Measurements from ENCODE around the gene QSOX2.

The QSOX2 gene, protein sequence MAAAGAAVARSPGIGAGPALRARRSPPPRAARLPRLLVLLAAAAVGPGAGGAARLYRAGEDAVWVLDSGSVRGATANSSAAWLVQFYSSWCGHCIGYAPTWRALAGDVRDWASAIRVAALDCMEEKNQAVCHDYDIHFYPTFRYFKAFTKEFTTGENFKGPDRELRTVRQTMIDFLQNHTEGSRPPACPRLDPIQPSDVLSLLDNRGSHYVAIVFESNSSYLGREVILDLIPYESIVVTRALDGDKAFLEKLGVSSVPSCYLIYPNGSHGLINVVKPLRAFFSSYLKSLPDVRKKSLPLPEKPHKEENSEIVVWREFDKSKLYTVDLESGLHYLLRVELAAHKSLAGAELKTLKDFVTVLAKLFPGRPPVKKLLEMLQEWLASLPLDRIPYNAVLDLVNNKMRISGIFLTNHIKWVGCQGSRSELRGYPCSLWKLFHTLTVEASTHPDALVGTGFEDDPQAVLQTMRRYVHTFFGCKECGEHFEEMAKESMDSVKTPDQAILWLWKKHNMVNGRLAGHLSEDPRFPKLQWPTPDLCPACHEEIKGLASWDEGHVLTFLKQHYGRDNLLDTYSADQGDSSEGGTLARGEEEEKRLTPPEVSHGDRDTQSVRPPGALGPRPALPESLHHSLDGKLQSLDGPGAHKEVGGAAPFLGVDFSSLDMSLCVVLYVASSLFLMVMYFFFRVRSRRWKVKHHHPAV

DNA sequence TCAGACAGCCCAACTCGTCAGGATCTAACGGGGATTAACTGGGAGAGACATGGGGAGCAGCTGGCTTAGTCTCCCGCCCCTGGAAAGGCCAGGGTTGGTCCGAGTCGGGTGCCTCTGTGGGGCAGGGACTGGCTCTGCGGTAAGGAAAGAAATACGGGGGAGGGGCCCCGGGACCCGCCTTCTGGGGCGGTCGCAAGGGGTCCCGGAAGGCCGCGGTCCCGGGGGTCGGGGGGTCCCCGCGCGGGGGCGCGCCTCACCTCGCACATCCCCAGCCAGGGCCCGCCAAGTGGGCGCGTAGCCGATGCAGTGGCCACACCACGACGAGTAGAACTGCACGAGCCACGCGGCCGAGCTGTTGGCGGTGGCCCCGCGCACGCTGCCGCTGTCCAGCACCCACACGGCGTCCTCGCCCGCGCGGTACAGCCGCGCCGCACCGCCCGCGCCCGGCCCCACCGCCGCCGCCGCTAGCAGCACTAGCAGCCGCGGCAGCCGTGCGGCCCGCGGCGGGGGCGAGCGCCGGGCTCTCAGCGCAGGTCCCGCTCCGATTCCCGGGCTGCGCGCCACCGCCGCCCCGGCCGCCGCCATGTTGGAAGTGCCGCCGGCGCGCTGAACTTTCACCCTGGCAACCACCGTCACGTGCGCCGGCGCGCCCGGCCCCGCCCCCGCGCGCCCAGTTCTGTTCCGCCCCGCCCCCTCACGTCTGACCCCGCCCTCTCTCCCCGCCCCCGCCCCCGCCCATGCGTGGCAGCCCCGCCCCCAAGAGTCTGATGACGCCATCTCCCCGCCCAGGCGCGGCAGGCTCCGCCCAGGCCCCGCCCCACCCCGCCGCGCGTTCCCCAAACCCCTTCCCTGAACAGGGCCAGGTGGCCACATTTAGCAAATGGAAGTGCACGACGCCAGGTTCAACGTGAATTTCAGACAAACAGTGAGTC is at the start of gene QSOX2:
Gene QSOX2, minus strand, starts transcription at position 594 of the 932 bp plus-strand sequence. Its CDS starts 9 bp downstream, at position 585.
- peak; percentile 43 for DNase-seq

- no peak for DNase-seq
Measured at GRCh38 chr9:136295055-136295454, 49.4 kb upstream of the QSOX2 start.

DNA sequence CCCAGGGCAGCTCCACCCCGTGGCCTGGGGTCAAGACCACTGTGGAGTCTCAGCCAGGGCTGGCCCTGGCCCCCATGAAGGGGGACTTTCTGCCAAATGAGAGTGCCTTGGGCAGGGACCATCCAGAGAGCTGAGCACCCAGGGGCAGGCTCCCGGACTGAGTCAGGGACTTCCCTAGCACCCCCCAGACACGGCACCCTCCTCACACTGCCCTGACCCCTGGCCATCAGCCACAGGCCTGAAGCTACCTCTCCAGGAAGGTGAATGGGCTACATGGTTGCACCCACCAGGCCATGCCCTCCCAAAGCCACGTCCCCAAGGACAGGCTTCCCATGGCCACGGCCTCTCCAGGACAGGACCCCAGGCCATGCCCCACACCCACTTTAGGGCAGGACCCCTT is 48.8 kb upstream of the QSOX2 start:
- DNase-seq = no peak

GRCh38 chr9:136293476-136294077 is 48.0 kb upstream of the QSOX2 start:
- no peak for DNase-seq

- DNase-seq = no peak
Measured at GRCh38 chr9:136292591-136293448, 47.2 kb upstream of the QSOX2 start.

DNA sequence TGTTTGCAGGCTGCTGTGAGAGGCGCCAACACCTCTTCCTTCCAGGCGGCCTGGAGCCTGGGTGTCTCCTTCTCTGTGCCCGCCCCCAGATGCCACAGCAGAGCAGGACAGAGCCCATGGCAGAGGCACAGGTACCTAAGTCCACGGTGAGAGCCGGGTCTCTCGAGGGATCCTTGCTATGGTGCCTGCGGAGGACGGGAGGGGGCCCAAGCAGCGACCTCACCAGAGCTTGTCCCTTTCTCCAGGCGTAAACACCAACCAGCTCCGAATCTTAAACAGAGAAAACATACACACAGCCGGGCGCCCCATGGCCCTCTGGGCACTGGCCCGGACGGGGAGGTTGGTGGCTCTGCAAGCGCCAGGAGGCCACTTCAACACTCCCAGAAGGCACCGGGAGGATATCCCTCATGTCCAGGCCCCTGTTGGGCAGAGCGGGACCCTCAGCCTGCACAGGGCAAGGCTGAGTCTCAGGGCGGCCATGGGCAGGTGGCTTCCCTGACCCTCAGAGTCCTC is 46.5 kb upstream of the QSOX2 start:
- DNase-seq = no peak

DNA sequence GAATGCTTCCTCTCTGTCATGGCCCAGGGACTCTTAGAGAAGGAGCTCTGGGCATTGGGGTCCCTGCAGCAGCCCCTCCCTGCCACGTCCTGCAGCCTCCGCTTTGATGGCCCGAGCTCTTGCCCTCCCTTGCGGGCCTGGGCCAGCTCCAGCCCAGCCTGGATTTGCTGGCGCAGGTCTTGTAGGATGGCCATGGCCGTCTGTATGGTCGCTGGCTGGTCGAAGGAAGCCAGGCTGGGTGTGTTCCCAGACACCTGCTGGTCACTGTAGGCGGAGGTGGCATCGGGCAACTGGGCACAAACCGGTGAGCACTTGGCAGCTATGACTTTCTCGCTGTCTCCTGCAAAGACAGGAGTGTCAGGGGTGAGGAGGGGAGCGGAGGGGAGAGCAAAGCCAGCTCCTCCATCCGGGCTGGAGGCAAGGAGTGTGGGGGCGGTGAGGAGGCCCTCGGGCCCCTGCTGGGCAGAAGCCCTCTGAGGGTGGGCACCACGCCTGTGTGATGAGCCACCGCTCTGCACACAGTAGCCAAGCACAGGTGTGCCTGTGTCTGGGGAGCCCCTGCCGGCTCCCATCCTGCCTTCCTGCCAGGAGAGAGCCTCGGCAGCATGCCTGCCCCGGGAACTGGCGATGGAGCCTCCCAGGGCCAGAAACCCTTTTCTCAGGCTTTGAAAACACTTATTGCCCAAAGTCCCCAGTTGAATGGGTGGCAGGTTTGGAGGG is 45.9 kb upstream of the QSOX2 start:
- DNase-seq = no peak

DNA sequence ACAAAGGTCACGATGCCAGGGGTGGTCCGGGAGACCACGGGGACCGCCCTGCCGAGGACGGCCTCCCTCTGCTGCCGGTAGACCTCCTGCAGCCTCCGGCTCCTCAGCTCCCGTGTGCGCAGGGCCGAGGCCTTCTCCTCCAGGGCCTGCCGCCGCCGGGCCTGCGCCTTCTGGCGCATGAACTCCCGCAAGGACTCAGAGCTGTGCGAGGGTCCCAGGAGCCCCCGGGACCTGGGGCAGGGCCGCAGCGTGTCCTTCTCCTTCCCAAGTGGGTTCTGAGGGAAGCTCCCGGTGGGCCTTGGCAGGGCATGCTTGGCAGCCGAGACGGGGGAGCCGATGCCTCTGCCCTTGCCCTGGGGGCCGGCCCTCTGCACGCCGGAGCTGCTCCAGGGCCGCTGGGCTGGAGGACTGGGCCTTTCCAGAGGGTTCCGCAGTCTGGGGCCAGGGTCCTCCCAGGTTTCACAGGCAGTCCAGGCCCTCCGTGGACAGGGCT is 44.9 kb upstream of the QSOX2 start:
- no peak for DNase-seq

- DNase-seq = no peak
Measured at GRCh38 chr9:136289651-136290507, 44.3 kb upstream of the QSOX2 start.

DNA sequence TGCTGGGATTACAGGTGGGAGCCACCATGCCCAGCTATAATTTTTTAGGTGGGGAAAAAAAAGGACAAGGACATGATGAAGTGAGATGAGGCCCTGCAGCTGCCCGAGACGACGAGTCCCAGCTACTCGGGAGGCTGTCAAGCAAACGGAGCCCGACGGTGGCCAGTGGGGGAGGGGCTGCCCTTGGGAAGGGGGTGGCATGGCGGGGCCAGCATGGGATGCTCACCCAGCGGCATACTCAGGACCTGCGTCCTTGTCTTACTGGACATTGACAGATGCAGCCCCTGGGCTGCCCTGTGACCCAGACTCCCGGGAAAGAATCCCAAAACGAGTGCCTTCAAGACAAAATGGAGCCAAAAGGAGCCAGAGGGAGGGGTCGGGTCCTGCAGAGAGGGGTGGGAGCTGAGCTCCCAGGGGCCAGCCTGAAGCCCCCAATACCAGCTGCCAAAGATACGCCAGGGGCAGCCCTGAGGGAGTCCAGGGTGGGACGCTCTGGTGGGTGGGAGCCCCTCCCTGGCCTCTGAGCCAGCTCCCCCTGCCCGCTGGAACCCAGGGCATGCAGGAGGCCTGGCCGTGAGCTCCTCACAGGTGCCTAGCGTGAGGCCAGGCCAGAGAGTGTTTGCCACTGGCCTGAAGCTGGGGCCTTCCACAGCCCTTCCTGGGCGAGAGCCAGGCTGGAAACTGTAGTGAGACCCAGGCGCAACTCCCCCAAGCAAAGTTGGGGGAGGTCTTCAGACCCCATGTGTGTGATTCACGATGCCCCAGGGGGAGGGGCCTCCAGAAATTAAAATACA is 42.5 kb upstream of the QSOX2 start:
- no peak for DNase-seq

DNA sequence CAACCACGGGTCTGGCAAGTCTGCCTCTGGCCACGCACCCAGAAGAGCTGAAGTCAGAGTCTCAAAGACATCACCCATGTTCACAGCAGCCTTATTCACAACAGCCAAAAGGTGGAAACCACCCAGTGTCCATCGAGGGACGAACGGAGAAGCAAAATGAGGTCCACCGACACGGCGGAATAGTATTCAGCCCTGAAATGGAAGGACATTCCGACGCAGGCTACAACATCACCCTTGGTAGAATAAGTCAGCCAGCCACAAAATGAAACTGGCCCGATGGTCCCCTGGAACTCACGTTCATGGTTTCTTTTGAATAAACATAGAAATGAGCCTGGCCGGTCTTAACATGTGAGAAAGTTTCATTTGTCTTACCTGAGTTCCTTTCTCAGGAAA is 41.4 kb upstream of the QSOX2 start:
- no peak for DNase-seq

- no peak for DNase-seq
Measured at GRCh38 chr9:136286359-136286986, 40.9 kb upstream of the QSOX2 start.

DNA sequence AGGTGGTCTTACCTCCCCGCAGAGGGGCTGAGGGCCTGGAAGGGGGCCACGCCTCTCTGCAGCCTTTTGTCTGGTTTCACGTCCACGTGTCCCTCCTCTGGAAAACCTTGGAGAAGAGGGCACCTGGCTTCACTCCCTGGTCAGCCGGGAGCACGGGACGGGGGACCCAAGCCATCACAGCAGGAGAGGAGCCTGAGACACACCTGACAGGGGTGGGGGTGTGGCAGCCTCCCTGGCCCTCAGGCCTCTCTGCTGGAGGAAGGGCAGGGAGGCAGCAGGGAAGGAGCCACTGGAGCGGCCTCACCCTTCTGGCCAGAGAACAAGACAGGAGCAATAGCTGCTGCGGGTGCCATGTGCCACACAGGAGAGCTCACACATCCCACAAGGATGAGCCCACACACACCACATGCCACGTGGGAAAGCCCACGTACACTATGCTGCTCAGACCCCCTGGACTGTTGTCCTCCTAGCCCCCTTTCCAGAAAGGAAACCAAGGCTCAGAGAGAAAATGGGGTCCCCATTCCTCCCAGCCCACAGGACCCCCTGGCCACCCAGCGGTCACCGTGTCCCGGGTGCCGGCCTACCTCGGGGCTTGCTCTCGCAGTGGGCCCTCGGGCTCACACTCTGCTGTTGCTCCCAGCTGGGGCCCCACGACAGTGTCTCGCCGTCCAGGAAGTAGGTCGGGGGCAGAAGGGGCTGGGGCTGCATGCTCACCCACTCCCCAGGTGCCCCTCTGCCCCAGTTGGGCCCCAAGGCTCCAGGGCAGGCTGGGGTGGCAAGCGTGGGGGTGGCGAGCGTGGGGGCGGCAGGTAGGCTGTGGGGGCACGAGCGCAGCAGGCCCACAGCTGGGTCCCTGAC is 40.1 kb upstream of the QSOX2 start:
- DNase-seq = no peak

GRCh38 chr9:136284951-136285350 is 39.3 kb upstream of the QSOX2 start:
- no peak for DNase-seq

GRCh38 chr9:136284311-136284710 is 38.7 kb upstream of the QSOX2 start:
- no peak for DNase-seq

GRCh38 chr9:136283291-136284235 is 38.0 kb upstream of the QSOX2 start:
- peak; percentile 51 for DNase-seq
